Bronchial epithelial cell (primary cell): ENCODE results near the gene LBX1. TPM values are rescaled to one million over a fixed set of nuclear protein-coding genes. Genes with fewer than 3 reads are reported as not detected.

Experiments
- DNase-seq: peaks from one replicate; pipeline ENCODE4 v3.0.0-alpha.2; 2010; ENCODE audit warnings: low read depth
- FAIRE-seq: peaks from 2 replicates; lab custom pipeline; 2011; peaks lifted over from hg19 to GRCh38; lab: Jason Lieb, UNC
- H3K27me3 ChIP-seq: 2 replicates; pipeline ENCODE4 v1.5.1; 2011; ENCODE audit warnings: low read length; ENCODE audit not compliant: control insufficient read depth, insufficient read depth
- H3K36me3 ChIP-seq: 2 replicates; pipeline ENCODE4 v1.5.1; 2011; ENCODE audit warnings: low read length; ENCODE audit not compliant: control insufficient read depth, insufficient read depth
- H3K4me3 ChIP-seq: 2 replicates; pipeline ENCODE4 v1.5.1; 2011; ENCODE audit warnings: mild to moderate bottlenecking, low read depth, low read length, control low read depth
- CTCF ChIP-seq: IDR thresholded peaks from 2 replicates; pipeline ENCODE4 v1.5.1; 2011; ENCODE audit warnings: mild to moderate bottlenecking, moderate library complexity, low read length, control low read depth, inconsistent platforms; ENCODE audit not compliant: insufficient read depth, severe bottlenecking
- total RNA-seq: library from RNA; depleted of rRNA; stranded (reverse); fragments of >200 nt; gene quantifications from 2 replicates; pipeline ENCODE4 v1.2.1, GENCODE V29; 2014

LBX1 gene
- total RNA-seq, 1 donor from 2014 or later, result not detected

GRCh38 chr10:101256387-101256786 lies 27.1 kb upstream of the LBX1 start:
- no peak for TF ChIP-seq CTCF
- Histone ChIP-seq H3K27me3 (peaks cover 18% of the 10 kb centered on the region), H3K4me3 (no peak overlapping the region), H3K36me3 (no peaks in the 10 kb centered on the region)
- FAIRE-seq, result no peak
- DNase-seq, result no peak

- peaks cover 26% of the 10 kb centered on the region for H3K27me3 ChIP-seq
- DNase-seq, result no peak
- FAIRE-seq, result no peak
- no peak overlapping the region for H3K4me3 ChIP-seq
- H3K36me3 ChIP-seq, result no peaks in the 10 kb centered on the region
- no peak for TF ChIP-seq CTCF
Measured at GRCh38 chr10:101250136-101250535, 20.9 kb upstream of the LBX1 start.

DNA sequence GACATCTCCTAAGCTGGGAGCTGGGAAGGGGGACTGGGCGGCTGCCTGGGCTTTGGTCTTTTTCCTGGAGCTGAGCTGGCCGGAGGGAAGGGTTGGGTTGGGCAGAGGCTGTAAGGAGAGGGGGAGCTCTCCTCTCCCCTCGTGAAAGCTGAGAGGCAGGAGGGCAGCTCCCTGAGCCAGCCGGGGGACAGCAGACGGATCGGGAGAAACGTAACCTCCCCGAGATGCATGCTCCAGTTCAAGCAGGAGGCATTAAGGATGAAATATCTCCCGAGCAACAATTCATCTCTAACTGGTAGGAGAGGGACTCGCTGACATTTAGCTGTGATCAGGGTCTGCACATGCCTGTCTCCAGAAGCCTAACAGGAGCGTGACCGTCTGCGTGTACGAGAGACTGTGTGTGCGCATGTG lies 19.9 kb upstream of the LBX1 start:
- Histone ChIP-seq H3K36me3 (no peaks in the 10 kb centered on the region), H3K4me3 (no peak overlapping the region), H3K27me3 (peaks cover 26% of the 10 kb centered on the region)
- DNase-seq (no peak), FAIRE-seq (no peak)
- TF ChIP-seq CTCF, result no peak

DNA sequence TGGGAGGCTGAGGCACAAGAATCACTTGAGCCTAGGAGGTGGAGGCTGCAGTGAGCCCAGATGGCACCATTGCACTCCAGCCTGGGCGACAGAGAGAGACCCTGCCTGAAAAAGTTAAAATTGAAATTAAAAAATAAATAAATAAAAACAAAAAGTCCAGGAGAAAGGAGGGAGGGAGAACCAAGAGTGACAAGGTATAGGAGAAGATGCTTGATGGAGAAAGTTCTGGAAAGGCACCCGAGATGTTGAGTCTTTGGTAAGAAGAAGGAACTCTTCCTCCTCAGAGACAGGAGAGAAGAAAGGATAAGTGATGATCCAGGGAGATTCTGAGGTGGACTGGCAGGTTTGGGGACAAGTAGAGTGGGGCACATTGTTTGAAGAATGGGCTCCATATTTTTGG lies 17.4 kb upstream of the LBX1 start:
- no peak for DNase-seq
- H3K27me3 ChIP-seq, result peaks cover 19% of the 10 kb centered on the region

GRCh38 chr10:101244321-101245050 lies 15.2 kb upstream of the LBX1 start:
- no peak for TF ChIP-seq CTCF
- H3K27me3 ChIP-seq, result peaks cover 23% of the 10 kb centered on the region
- FAIRE-seq (peak; percentile 75), DNase-seq (peak; percentile 44)
- H3K36me3 ChIP-seq, result no peaks in the 10 kb centered on the region
- no peak overlapping the region for H3K4me3 ChIP-seq

More for the DNA sequence above, 17.4 kb upstream of the LBX1 start:
- no peak overlapping the region for H3K4me3 ChIP-seq
- FAIRE-seq, result no peak
- no peaks in the 10 kb centered on the region for H3K36me3 ChIP-seq
- no peak for TF ChIP-seq CTCF
